IMR-90 (cell line): ENCODE data around the gene TMEM53.

Experiments
- MAZ ChIP-seq: IDR thresholded peaks from 2 replicates; pipeline ENCODE4 v1.6.1; 2012; ENCODE audit warnings: low read depth, mild to moderate bottlenecking, low read length, improper control_type of control experiment, moderate library complexity, borderline replicate concordance
- TF ChIP-seq, protein P1 (sequence below): fragments of 150-350 bp; IDR thresholded peaks from 2 replicates; pipeline ENCODE4 v1.6.1; 2017; ENCODE audit warnings: mild to moderate bottlenecking, antibody characterized with exemption, low read length, low read depth
- TF ChIP-seq, protein P2 (sequence below): conservative IDR thresholded peaks from 2 replicates; pipeline ENCODE4 v1.5.1; 2012; ENCODE audit warnings: mild to moderate bottlenecking, low read depth, low read length, improper control_type of control experiment

DNA sequence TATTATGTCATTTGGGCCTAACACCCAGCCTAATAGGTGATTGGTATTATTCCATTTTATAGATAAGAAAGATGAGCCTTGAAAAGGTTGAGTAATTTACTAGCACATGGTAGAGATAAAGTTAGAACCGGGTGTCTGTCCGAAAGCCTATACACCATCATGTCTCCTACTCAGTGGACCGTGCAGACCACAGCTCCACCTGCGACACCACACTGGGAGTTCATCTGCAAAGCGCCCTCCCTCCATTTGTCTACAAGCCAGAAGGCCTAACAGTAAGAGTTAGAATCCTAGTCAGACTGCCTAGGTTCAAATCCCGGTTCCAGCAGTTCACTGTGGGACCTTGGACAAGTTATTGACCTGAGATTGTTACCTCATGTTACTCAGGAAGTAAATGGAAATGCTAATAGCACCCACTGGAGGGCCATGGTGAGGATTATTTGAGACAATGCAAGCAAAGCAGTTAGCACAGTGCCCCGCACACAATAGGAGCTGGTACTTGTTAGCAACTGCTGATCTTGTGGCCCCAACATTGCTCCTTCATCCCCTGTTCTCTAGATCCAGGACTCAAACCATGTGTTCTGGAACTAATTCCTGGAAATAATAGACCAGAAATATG lies 20.7 kb upstream of the TMEM53 start:
- TF ChIP-seq MAZ, result no peak
- TF ChIP-seq, protein P1, sequence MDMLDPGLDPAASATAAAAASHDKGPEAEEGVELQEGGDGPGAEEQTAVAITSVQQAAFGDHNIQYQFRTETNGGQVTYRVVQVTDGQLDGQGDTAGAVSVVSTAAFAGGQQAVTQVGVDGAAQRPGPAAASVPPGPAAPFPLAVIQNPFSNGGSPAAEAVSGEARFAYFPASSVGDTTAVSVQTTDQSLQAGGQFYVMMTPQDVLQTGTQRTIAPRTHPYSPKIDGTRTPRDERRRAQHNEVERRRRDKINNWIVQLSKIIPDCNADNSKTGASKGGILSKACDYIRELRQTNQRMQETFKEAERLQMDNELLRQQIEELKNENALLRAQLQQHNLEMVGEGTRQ, result no peak
- TF ChIP-seq, protein P2, sequence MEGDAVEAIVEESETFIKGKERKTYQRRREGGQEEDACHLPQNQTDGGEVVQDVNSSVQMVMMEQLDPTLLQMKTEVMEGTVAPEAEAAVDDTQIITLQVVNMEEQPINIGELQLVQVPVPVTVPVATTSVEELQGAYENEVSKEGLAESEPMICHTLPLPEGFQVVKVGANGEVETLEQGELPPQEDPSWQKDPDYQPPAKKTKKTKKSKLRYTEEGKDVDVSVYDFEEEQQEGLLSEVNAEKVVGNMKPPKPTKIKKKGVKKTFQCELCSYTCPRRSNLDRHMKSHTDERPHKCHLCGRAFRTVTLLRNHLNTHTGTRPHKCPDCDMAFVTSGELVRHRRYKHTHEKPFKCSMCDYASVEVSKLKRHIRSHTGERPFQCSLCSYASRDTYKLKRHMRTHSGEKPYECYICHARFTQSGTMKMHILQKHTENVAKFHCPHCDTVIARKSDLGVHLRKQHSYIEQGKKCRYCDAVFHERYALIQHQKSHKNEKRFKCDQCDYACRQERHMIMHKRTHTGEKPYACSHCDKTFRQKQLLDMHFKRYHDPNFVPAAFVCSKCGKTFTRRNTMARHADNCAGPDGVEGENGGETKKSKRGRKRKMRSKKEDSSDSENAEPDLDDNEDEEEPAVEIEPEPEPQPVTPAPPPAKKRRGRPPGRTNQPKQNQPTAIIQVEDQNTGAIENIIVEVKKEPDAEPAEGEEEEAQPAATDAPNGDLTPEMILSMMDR, result no peak
